ENCODE data around the gene F7.
"Not testable (repeated sequence)": the region's sequence is repeated elsewhere in the genome, so short reads cannot be mapped to it uniquely, and the experiment has no call there.

The F7 gene

DNA sequence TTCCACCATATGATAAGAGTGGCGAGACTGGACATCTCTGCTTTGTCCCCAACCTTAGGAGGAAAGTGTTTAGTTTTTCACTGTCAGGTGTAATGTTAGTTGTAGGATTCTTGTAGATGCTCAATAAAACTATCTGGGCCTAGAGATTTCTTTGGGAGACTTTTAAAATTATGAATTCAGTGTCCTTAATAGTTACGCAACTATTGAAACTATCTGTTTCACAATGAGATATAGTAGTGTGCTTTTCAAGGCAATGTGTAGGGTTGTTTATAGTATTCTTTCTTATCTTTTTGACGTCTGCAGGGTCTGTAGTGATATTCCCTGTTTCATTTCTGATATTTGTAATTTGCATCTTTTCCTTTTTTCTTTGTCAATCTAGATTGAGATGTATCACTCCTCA lies 33.2 kb upstream of the F7 start:
- DNase-seq (ENCODE audit: low read depth in 3 of 3) = no peak

DNA sequence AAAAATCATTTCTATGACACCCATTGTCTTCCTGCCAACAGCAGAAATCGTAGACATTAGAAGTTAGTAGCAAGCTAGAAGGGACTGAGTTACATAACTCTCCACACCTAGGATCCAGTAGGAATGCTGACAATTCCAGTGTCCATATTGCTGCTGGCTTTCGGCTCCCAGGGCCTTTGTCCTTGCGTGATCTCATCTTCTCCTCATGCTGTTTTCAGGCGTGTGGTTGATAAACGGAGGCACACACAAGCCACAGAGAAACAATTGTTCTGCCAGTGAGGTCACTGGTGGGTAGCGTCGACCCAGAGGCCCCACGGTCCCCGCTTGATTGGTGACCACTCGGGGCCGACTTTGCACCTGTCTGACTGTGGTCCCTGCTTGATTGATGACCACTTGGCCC lies 31.6 kb upstream of the F7 start:
- no peak for DNase-seq (ENCODE audit: low read depth in 3 of 3)

DNA sequence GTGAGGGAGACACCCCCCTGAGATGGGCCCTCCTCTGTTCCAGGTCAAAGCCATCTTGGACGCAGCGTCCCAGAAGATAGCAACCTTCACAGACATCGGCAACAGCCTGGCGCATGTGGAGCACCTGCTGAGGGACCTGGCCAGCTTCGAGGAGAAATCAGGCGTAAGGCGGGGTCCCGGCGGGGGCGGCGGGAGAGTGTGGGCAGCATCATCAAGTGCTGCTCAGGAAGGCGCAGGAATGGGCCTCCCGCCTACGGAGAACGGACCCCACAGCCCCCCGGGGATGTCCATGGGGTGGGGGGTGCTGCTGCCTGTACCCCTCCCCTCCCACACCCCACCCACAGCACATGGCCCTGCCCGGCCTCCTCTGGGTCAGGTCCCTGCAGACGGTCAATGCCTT lies 31.2 kb upstream of the F7 start:
- DNase-seq (ENCODE audit: low read depth in 3 of 3) = no peak

DNA sequence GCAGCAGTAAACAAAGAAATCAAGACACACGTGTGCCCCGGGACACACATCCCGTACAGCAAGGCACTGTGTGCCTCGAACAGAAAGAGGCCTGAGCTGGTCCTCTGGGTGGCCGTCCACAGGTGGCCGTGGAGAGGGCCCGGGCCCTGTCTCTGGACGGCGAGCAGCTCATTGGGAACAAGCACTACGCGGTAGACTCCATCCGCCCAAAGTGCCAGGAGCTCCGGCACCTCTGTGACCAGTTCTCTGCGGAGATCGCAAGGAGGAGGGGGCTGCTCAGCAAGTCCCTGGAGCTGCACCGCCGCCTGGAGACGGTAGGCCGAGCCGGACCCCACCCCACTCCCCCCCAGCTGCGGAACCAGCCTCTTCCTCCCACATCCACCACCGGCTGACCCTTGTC lies 30.7 kb upstream of the F7 start:
- no peak for DNase-seq (ENCODE audit: low read depth in 3 of 3)

DNA sequence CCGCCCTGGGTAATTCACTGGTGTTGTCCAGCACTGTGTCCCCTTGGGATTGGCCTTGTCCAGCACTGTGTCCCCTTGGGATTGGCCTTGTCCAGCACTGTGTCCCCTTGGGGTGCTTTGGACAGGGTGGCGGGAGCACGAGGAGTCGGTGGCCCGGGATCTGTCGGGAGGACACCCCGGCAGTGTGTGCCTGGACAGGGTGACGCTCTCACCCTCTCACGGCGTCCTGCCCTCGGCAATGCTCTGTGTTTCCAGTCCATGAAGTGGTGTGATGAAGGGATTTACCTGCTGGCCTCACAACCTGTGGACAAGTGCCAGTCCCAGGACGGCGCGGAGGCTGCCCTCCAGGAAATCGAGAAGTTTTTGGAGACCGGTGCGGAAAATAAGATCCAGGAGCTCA lies 29.9 kb upstream of the F7 start:
- DNase-seq (ENCODE audit: low read depth in 3 of 3) = no peak

DNA sequence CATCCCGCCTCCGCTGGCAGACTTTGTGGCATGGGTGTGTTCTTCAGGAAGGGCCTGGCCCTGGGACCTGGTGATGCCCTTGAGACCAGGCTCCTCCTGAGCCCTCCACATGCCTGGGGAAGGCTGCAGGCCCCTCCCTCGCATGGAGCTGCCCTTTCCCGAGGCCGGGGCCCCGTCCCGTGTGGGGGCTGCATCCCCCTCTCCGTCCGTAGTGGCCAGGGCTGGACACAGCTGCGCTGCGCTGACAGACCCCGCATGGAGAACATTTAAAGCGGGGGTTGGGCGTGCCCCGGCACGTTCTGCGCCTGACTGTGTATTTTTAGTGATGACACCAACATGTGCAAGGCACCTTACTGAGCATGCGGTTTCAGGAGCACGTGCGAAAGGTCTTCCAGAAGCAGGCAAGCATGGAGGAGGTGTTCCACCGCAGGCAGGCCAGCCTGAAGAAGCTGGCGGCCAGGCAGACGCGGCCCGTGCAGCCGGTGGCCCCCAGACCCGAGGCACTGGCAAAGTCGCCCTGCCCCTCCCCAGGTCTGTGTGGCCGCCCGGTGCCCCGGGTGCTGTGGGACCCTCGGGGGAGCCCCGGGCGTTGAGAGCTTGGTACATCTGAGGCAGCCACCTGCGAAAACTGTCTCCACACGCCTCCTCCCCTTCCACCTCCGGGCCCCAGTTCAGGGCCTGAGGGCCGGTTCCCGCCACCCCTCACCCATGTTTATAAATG lies 28.8 kb upstream of the F7 start:
- DNase-seq (ENCODE audit: low read depth in 3 of 3) = no peak

DNA sequence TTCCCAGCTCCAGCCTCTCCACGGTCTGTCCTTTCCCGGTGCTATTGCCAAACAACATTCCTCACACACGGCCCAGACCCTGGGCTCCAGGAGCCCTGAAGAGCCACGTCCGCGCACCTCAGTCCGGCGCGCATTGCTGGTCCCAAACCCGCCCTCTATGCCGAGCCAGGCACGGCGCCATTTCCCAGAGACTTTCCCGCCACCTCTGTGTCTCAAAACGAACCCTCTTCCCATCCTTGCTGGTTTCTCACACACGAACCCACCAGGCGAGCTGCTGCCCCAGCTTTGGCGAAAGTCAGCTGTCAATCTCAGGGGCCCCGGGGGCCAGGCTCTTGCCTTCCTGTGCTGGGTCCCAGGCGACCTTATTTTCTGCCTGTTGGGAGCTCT lies 28.0 kb upstream of the F7 start:
- DNase-seq (ENCODE audit: low read depth in 3 of 3) = no peak

DNA sequence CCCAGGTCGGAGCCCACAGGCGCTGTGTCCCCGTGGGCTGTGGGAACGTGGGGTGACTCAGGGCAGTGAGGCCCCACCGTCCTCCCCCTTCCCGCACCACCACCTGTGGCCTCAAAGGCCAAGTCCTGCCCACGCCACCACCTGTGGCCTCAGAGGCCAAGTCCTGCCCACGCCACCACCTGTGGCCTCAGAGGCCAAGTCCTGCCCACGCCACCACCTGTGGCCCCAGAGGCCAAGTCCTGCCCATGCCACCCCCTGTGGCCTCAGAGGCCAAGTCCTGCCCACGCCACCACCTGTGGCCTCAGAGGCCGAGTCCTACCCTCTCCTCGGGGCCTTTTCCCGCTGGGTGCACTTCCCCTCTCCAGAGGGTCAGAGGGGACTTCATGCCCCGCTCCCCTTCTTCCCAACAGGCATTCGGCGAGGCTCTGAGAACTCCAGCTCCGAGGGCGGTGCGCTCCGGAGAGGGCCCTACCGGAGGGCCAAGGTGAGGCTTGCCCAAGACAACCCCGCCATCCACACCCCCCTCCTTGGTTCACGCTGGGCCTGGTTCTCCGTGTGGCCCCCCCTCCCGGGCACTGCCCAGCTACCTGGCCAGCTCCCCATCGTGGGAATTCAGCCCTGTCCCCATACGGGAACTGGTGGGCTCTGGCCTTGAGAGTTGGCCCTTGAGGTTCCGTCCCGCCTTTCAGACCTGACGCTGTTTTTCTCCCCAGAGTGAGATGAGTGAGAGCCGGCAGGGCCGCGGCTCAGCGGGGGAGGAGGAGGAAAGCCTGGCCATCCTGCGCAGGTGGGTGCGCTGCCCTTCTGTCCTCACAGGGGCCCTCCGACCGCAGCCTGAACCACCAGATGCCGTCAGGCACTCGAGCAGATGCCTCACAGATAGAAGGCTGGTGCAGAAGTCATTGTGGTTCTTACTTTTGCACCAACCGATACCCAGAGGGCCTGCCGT lies 27.4 kb upstream of the F7 start:
- DNase-seq (ENCODE audit: low read depth in 3 of 3) = no peak

DNA sequence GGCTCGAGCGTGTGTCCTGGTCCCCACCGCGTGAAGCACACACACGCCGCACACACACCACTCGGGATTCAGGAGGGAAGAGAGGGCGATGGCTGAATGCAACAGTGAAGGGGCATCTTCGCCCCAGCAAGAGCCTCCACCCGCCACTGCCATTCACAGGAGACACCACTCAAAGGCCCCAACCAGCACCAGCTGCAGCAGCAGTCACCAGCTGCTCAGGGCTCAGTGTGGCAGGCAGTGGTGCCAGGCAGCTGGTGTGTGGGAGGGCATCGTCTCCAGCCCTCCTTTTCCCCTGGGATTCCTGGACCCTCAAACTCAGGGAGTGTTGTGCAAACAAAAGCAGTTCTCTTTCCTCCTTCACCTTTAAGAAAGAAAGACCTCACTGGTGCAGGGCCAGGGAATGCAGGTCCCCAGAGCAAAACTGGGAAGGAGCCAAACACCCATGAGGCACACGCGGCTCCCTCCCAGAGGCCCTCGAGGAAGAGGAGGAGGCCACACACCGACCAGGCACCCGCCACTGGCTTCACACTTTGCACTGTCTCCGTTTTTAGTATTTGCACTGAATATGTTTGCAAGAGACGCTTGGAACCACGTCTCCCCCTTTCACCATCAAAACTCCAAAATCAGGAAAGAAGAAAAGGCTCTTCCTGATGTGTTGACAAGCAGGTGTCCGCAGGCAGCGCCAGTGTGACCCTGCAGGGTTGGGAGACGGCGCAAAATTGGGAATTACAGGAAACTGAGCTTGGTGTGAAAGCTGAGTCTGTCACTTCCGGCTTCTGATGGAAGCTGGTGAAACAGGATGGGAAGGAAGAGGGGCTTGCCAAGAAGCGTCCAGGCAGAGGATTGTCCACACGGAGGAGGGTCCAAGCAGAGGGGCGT lies 26.4 kb upstream of the F7 start:
- DNase-seq (ENCODE audit: low read depth in 3 of 3) = no peak

DNA sequence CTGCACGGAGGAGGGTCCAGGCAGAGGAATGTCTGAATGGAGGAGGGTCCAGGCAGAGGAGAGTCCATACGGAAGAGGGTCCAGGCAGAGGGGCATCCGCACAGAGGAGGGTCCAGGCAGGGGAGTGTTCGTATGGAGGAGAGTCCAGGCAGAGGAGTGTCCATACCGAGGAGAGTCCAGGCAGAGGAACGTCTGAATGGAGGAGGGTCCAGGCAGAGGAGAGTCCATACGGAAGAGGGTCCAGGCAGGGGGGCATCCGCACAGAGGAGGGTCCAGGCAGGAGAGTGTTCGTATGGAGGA lies 25.9 kb upstream of the F7 start:
- not testable (repeated sequence) for DNase-seq (ENCODE audit: low read depth in 3 of 3)

DNA sequence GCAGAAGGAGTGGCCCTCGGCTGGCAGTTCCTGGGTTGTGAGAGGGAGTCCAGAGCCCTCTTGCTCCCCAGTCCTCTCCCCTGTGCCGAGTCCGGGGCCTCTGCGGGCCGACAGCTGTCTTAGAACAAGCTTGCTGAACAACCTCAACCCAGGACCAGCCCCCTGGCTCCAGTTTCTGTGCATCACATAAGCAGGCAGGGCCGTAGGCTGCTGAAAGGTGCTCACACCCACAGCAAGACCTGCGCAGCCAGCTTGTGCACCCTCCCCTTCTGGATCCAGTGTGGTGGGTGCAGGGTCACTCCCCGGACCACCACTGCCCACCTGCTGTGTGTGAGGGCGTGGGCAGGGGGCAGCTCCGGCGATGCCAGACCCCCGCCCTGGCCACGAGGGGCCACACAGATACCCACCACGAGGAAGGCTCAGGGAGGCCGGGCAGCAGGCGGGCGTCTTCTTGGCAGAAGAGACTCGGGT lies 25.2 kb upstream of the F7 start:
- no peak for DNase-seq (ENCODE audit: low read depth in 3 of 3)

DNA sequence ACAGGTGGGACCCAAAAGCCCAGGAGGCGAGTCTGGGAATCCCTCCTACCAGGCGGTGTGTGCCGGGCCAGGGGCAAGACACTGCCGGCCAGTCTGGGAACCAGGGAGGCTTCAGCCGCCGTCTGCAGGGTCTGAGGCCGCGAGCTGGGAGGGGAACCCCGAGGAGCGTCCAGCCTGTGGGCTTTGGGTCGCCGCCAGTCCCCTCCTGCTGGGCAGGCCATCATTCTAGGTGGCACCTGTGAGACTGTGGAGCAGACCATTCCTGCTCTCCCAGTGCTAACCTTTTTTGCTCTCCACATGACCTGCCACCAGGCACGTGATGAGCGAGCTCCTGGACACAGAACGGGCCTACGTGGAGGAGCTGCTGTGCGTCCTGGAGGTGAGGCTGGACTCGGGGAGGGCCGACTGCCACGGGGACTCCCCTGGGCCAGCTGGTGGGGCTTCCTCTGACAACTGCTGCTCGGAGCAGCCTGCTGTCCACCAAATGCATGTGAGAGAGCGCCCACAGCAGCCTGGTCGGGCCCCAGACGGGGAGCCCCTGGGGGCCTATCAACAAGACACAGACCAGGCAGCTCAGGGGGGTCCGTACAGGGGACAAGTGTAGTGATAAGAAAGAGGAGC lies 24.6 kb upstream of the F7 start:
- DNase-seq (ENCODE audit: low read depth in 3 of 3) = no peak

DNA sequence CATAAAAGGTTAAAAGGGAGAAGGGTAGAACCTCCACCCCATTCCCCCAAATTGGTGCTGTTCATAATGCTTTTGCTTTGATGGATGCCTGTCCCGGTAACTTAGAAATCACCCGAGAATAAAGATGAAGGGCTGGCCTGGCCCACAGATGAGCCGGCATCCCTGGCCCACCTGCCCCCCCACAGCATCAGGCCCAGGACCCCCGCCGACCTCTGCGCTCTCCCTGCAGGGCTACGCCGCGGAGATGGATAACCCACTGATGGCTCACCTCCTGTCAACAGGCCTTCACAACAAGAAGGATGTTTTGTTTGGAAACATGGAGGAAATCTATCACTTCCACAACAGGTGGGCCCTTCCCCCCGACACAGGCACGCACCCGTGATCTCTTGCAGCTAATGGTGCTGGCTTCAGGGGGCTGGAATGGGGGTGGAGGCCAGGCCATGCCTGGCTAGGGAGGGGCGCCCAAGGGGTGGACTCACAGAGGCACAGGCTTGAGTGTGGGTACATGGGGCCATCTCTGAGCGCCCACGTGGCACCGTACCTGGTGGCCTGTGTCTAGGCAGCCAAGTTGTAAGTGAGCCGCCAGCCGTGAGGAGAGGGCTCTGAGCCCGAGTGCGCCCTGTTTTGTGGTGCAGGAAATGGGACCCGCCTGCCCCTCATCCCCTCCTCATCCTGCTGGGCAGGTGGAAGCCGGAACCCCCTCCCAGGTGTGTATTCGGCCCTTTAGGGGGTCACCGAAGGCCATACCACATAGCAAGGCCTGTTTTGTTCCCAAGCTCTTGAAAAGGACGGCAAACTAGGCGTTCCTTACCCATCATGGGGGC lies 23.2 kb upstream of the F7 start:
- DNase-seq (ENCODE audit: low read depth in 3 of 3) = no peak

DNA sequence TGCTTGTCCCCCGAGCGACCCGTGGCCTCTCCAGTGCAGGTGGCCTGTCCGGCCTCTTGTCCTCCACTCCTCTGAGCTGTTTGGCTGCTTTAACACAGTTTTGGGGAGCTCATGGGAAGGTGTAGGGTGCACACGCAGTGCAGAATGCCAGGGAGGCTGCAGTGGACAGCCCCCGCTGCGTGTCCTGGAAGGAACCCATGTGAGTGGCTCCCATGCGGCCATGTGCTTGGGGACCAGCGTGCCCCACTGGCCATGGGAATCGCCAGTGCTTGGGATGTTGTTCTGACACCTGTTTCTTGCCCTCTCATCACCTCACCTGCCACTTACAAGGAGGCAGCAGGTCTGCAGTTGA lies 22.6 kb upstream of the F7 start:
- DNase-seq (ENCODE audit: low read depth in 3 of 3) = no peak

DNA sequence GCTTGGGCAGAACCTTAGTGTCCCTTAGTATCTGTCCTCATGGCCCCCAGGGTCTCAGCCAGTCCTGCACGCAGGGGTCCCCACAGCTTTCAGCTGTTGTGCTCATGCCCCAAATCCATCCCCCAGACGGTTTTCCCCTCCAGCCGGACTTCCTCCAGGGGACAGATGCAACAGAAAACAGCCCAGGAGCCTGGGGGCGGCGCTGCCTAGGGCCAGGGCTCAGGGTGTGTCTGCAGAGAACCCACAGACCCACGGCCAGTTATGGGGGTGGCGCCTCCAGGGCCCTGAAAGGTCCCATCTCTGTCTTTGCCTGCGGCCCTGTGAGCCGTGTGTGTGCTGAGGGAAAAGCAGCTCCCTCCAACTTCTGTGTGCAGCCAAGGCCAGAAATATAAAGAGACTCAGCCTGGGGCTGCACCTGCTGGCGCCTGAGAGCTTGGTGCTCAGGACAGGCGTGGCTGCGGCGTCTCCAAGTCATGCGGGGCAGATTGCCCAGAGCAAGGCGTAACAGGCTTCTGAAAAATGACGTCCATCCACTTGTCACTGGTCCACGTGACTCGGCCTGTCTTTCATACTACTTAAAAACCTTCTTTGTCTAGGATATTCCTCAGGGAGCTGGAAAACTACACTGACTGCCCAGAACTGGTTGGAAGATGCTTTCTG lies 22.1 kb upstream of the F7 start:
- no peak for DNase-seq (ENCODE audit: low read depth in 3 of 3)

DNA sequence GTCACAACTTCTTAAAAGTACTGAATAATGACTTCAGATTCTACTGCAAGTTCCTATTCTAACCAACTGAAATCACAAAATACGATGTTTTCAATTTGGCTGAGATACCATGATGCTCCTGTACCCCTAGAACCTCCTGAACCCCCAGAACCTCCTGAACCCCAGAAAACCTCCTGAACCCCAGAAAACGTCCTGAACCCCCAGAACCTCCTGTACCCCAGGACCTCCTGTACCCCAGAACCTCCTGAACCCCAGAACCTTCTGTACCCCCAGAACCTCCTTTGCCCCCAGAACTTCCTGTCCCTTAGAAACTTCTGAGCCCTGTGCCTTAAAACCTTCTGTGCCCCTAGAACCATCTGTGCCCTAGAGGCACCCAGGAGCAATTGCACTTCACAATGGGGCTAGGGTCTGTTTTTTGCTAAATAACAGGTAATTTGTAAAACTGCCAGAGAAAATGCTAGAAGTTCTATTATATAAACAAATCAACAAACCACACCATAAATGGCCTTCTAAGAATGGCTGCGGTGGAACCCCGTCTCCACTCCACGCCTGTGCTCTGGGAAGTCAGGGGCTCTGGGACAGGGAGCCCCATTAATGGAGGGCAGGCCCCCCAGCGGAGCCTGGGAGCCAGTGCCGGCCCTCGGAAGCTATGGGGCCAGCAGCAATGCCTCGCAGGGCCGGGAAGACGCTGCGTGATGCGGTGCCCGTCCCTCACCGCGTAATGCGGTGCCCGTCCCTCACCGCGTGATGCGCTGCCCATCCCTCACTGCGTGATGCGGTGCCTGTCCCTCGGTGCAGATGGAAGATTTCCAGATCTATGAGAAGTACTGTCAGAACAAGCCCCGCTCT lies 21.3 kb upstream of the F7 start:
- no peak for DNase-seq (ENCODE audit: low read depth in 3 of 3)

DNA sequence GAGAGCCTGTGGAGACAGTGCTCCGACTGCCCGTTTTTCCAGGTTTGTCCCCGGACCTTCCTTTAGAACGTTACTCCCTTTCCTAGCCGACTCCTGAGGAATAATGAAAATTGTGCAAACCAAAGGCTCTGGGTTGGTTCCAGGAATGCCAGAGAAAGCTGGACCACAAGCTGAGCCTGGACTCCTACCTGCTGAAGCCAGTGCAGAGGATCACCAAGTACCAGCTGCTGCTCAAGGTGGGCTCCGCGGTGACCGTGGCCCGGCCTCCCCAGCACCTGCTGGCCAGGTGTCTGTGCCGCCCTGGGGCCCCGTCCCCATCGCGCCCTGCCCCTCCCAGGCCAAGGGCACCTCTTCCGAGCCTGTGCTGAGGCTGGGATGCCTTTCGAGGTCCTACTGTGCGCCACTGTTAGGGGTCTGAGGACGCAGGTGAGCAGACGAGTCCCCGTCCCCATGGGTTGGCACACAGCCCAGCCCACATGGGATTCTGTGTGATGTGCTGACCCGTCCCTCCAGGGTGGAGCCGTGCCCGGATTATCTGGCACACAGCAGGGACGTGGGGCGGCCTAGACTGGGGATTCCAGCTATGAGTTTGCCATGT lies 20.5 kb upstream of the F7 start:
- DNase-seq (ENCODE audit: low read depth in 3 of 3) = no peak

DNA sequence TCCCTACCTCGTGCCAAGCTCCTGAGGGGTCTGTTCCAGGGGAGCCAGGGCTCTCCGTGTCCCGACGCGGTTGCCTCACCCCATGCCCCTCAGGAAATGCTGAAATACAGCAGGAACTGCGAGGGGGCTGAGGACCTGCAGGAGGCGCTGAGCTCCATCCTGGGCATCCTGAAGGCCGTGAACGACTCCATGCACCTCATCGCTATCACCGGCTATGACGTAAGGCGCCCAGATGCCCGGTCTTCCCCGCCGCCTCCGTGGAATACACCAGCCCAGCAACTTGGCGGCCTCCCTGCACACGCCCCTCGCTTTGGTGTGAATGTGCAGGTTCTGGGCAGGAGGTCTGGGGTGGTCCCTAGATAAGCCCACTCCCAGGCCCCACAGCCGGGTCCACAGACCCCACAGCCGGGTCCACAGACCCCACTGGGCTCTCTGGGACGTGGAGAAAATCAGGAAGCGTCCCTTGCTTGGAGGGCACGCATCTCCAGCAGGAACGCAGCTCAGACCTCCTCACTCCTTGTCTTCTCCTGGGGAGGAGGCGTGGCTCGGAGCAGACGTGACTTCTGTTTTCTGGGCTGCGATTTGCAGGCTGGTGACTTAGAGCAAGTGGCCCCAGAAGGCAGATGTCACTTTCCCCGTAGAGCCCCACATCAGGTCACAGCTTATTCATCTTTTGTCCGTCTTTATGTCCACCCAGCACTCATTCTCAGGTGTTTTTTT lies 19.4 kb upstream of the F7 start:
- DNase-seq (ENCODE audit: low read depth in 3 of 3) = no peak

Measured in stimulated activated CD4-positive, alpha-beta T cell treated with anti-CD3 and anti-CD28 coated beads, TNF-alpha, amount 100 ng/mL, for 24 hours (primary cell).